Caco-2 (cell line): ENCODE measurements around the gene VPREB1. TPM values are rescaled to one million over a fixed set of nuclear protein-coding genes. Genes with fewer than 3 reads are reported as not detected.
"Not testable (repeated sequence)": the region's sequence is repeated elsewhere in the genome, so short reads cannot be mapped to it uniquely, and the experiment has no call there.

ENCODE experiments used
- BruUV-seq: library from RNA; stranded (reverse); fragments of 400-500 nt; replicated peaks from 2 replicates; lab custom pipeline; 2021; lab: Mats Ljungman, UMichigan
- CTCF ChIA-PET: fragments of 300-600 bp; sonication (Branson Sonifier 250); formaldehyde crosslinking; loops from one replicate; lab custom pipeline; 2022; ENCODE audit warnings: antibody characterized with exemption; lab: Charles Lee
- POLR2A ChIA-PET: fragments of 300-600 bp; sonication (Branson Sonifier 250); formaldehyde crosslinking; loops from one replicate; lab custom pipeline; 2022; ENCODE audit warnings: antibody characterized with exemption; lab: Charles Lee
- DNase-seq, 2 experiments: peaks; one replicate each; pipeline versions ENCODE4 v3.0.0 to v3.0.0-alpha.2; 2020 to 2022
- H3K27me3 ChIP-seq: replicated peaks from 2 replicates; pipeline ENCODE4 v1.6.0; 2011; ENCODE audit warnings: low read length; ENCODE audit not compliant: control insufficient read depth, insufficient read depth
- H3K36me3 ChIP-seq: 2 replicates; pipeline ENCODE4 v1.5.1; 2011; ENCODE audit warnings: low read length; ENCODE audit not compliant: control insufficient read depth, insufficient read depth
- H3K4me1 ChIP-seq: fragments of 250-450 bp; sonication (Bioruptor Pico); 2 replicates; pipeline ENCODE4 v1.5.1; 2020; ENCODE audit warnings: mild to moderate bottlenecking
- H3K4me3 ChIP-seq: 2 replicates; pipeline ENCODE4 v1.5.1; 2011; ENCODE audit warnings: low read depth, mild to moderate bottlenecking, control low read depth, low read length
- H3K9me3 ChIP-seq: fragments of 250-450 bp; sonication (Bioruptor Pico); 2 replicates; pipeline ENCODE4 v1.5.1; 2020; ENCODE audit warnings: mild to moderate bottlenecking, moderate library complexity
- H3K27ac Mint-ChIP-seq: one replicate; pipeline ENCODE4 v1.8.0; 2022; ENCODE audit warnings: mixed read lengths; ENCODE audit not compliant: unreplicated experiment
- H3K27me3 Mint-ChIP-seq: one replicate; pipeline ENCODE4 v1.8.0; 2022; ENCODE audit warnings: mixed read lengths; ENCODE audit not compliant: insufficient read depth, unreplicated experiment
- H3K36me3 Mint-ChIP-seq: one replicate; pipeline ENCODE4 v1.8.0; 2022; ENCODE audit warnings: mild to moderate bottlenecking, mixed read lengths; ENCODE audit not compliant: insufficient read depth, unreplicated experiment
- H3K4me1 Mint-ChIP-seq: one replicate; pipeline ENCODE4 v1.8.0; 2022; ENCODE audit warnings: low read depth, mixed read lengths; ENCODE audit not compliant: unreplicated experiment
- H3K4me3 Mint-ChIP-seq: one replicate; pipeline ENCODE4 v1.8.0; 2022; ENCODE audit warnings: mild to moderate bottlenecking, moderate library complexity, mixed read lengths; ENCODE audit not compliant: unreplicated experiment
- H3K9me3 Mint-ChIP-seq: one replicate; pipeline ENCODE4 v1.8.0; 2022; ENCODE audit warnings: mixed read lengths; ENCODE audit not compliant: unreplicated experiment
- CTCF ChIP-seq, 2 experiments: fragments of 200-600 bp in 1 of 2; IDR thresholded peaks; 1 replicate in 1 of 2; 2 replicates in 1 of 2; pipeline versions ENCODE4 v1.5.1 to v1.8.0; 2011 to 2022; ENCODE audit warnings: antibody characterized with exemption in 1 of 2, control low read depth in 1 of 2, inconsistent platforms in 1 of 2, low read depth in 1 of 2, low read length in 1 of 2, mild to moderate bottlenecking in 1 of 2, moderate library complexity in 1 of 2; ENCODE audit not compliant: insufficient read depth in 1 of 2, severe bottlenecking in 1 of 2, unreplicated experiment in 1 of 2
- intact Hi-C: fragments of 100-400 bp; cut with micrococcal nuclease; formaldehyde crosslinking; loops from one replicate; pipeline ENCODE4 v1.10.0; 2022; ENCODE audit not compliant: unreplicated experiment
- total RNA-seq: library from RNA; stranded (reverse); gene quantifications from 2 replicates; pipeline ENCODE4 v1.2.3, GENCODE V29; 2022

Gene VPREB1
- total RNA-seq, 1 experiment from 2014 or later = not detected

GRCh38 chr22:22207845-22208564 lies 36.6 kb upstream of the VPREB1 start:
- H3K27me3 ChIP-seq = no peaks in the 10 kb centered on the region
- peak; percentile 85 to 93 for TF ChIP-seq CTCF (IDR thresholded peaks at IDR 0.05; ENCODE audit: insufficient read depth in 1 of 2, low read depth in 1 of 2, low read length in 1 of 2, severe bottlenecking in 1 of 2, unreplicated experiment in 1 of 2)
- BruUV-seq = no TSS peak
- no peaks in the 10 kb centered on the region for H3K4me1 ChIP-seq
- intact Hi-C loops = loop anchor here (1.0 kb wide), 2 partner anchors 114 to 135 kb away; no protein-coding TSS in a partner anchor
- ChIA-PET CTCF (interaction anchor here (0.6 to 1.5 kb wide), 6 partner anchors 12 to 254 kb away, joined by 3 to 7 read pairs (median 4); no protein-coding TSS in a partner anchor), POLR2A (no interaction called here)
- no peaks in the 10 kb centered on the region for H3K9me3 ChIP-seq
- DNase-seq = peak; percentile 75 to 85
- Mint-ChIP-seq H3K27me3 (peaks cover 2% of the 10 kb centered on the region), H3K36me3 (no peaks in the 10 kb centered on the region), H3K4me1 (no peaks in the 10 kb centered on the region), H3K9me3 (no peaks in the 10 kb centered on the region), H3K4me3 (no peak overlapping the region), H3K27ac (no peak overlapping the region)
- H3K36me3 ChIP-seq = no peaks in the 10 kb centered on the region
- no peak overlapping the region for H3K4me3 ChIP-seq

- BruUV-seq = no TSS peak
- intact Hi-C loops = loop anchor here (1.0 kb wide), 2 partner anchors 114 to 135 kb away; no protein-coding TSS in a partner anchor
These were observed 35.9 kb upstream of the VPREB1 start for GRCh38 chr22:22208652-22209051.

GRCh38 chr22:22209080-22209640 lies 35.4 kb upstream of the VPREB1 start:
- H3K4me3 Mint-ChIP-seq, H3K36me3 ChIP-seq, H3K27me3 Mint-ChIP-seq, H3K27me3 ChIP-seq, H3K9me3 Mint-ChIP-seq, H3K4me1 Mint-ChIP-seq, H3K4me1 ChIP-seq, H3K27ac Mint-ChIP-seq, POLR2A ChIA-PET, BruUV-seq, H3K4me3 ChIP-seq, DNase-seq, H3K9me3 ChIP-seq, intact Hi-C loops, H3K36me3 Mint-ChIP-seq: not testable (repeated sequence)
- CTCF ChIA-PET = interaction anchor here (0.6 kb wide), 1 partner anchor 110 kb away, joined by 3 read pairs; no protein-coding TSS in a partner anchor

More at GRCh38 chr22:22208652-22209051, 35.9 kb upstream of the VPREB1 start:
- H3K4me1 ChIP-seq = no peaks in the 10 kb centered on the region
- no peak for TF ChIP-seq CTCF (IDR thresholded peaks at IDR 0.05; ENCODE audit: insufficient read depth in 1 of 2, low read depth in 1 of 2, low read length in 1 of 2, severe bottlenecking in 1 of 2, unreplicated experiment in 1 of 2)
- H3K4me1 Mint-ChIP-seq = no peaks in the 10 kb centered on the region
- DNase-seq = no peak
- no peaks in the 10 kb centered on the region for H3K36me3 Mint-ChIP-seq
- H3K9me3 ChIP-seq = no peaks in the 10 kb centered on the region
- H3K27ac Mint-ChIP-seq = no peak overlapping the region
- CTCF ChIA-PET = no interaction called here
- POLR2A ChIA-PET = no interaction called here
- no peak overlapping the region for H3K4me3 Mint-ChIP-seq
- H3K9me3 Mint-ChIP-seq = no peaks in the 10 kb centered on the region
- no peaks in the 10 kb centered on the region for H3K27me3 ChIP-seq
- no peaks in the 10 kb centered on the region for H3K36me3 ChIP-seq
- H3K4me3 ChIP-seq = no peak overlapping the region
- no peaks in the 10 kb centered on the region for H3K27me3 Mint-ChIP-seq
